Bone marrow (tissue), 2 donors: ENCODE measurements around the gene CKAP4.

Source experiments
- DNase-seq, 2 donors: peaks; one replicate each; lab custom pipeline; 2025; lab: John Stamatoyannopoulos, UW

Gene CKAP4

GRCh38 chr12:106197906-106198623 lies 49.8 kb downstream of the CKAP4 start:
- no peak for DNase-seq

- no peak for DNase-seq
Observed at GRCh38 chr12:106195621-106196027, 52.2 kb downstream of the CKAP4 start.

- DNase-seq, result no peak
Observed at GRCh38 chr12:106194351-106194750, 53.5 kb downstream of the CKAP4 start.

GRCh38 chr12:106193394-106194215 lies 54.2 kb downstream of the CKAP4 start:
- DNase-seq, result no peak

GRCh38 chr12:106192659-106193393 lies 55.0 kb downstream of the CKAP4 start:
- no peak for DNase-seq

- DNase-seq, result no peak
Observed at GRCh38 chr12:106190581-106190980, 57.2 kb downstream of the CKAP4 start.

GRCh38 chr12:106189341-106189740 lies 58.5 kb downstream of the CKAP4 start:
- no peak for DNase-seq

- no peak for DNase-seq
Observed at GRCh38 chr12:106188256-106188655, 59.6 kb downstream of the CKAP4 start.
